ENCODE results near the gene ADGRA3. TPM values are rescaled to one million over a fixed set of nuclear protein-coding genes. Genes with fewer than 3 reads are reported as not detected.

Gene ADGRA3
- total and polyA plus RNA-seq, 7 donors, result 7.4 to 32.1 (median 19.0) TPM

DNA sequence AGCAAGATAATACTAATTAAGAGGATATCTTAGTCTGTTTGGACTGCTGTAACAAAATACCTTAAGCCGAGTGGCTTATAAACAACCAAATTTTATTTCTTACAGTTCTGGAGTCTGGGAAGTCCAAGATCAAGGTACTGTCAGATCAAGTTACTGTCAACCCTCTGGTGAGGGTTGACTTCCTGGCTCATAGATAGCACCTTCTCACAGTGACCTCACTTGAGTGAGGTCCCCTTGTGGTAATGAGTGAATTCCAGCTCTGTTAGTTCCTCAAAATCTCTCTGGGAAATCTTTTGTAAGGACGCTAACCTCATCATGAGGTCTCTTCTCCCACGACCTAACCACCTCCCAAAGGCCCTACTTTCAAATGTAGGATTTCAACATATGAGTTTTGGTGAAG, 36.9 kb upstream of the ADGRA3 start:
- DNase-seq (no peak), ATAC-seq (no peak)
- Histone ChIP-seq H3K36me3 (ENCODE audit: insufficient read depth in 1 of 2, low read depth in 1 of 2) (no peaks in the 10 kb centered on the region), H3K4me3 (no peak overlapping the region), H3K4me1 (no peaks in the 10 kb centered on the region), H3K9me3 (no peaks in the 10 kb centered on the region), H3K27me3 (ENCODE audit: insufficient read depth in 3 of 3, low read length in 2 of 3) (no peaks in the 10 kb centered on the region), H3K27ac (no peak overlapping the region)
- TF ChIP-seq, protein P1, sequence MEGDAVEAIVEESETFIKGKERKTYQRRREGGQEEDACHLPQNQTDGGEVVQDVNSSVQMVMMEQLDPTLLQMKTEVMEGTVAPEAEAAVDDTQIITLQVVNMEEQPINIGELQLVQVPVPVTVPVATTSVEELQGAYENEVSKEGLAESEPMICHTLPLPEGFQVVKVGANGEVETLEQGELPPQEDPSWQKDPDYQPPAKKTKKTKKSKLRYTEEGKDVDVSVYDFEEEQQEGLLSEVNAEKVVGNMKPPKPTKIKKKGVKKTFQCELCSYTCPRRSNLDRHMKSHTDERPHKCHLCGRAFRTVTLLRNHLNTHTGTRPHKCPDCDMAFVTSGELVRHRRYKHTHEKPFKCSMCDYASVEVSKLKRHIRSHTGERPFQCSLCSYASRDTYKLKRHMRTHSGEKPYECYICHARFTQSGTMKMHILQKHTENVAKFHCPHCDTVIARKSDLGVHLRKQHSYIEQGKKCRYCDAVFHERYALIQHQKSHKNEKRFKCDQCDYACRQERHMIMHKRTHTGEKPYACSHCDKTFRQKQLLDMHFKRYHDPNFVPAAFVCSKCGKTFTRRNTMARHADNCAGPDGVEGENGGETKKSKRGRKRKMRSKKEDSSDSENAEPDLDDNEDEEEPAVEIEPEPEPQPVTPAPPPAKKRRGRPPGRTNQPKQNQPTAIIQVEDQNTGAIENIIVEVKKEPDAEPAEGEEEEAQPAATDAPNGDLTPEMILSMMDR (IDR thresholded peaks at IDR 0.05), result no peak
- intact Hi-C loops (cut with DNase I), result no loop called here
- 66 to 78% (median 70%) methylated on average over 3 of the region's 3 CpGs for WGBS, 3 donors

DNA sequence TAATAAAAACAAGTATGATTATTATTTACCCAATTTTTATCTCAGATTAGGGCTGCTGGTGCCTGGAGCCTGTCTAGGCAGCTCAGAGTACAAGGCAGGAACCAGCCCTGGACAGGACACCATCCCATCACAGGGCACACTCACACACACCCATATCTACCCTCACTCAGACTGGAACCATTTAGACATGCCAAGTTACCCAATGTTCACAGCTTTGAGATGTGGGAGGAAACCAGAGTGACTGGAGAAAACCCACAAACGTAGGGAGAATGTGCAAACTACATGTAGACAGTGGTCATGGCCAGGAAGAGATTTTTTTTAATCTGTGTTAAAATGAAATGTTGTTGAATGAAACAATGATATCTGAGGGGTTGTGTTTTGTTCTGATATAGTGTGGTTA, 35.7 kb upstream of the ADGRA3 start:
- no peak for ATAC-seq
- intact Hi-C loops (cut with DNase I), result no loop called here
- no peak overlapping the region for H3K4me3 ChIP-seq
- DNase-seq, result no peak
- no peaks in the 10 kb centered on the region for H3K27me3 ChIP-seq (ENCODE audit: insufficient read depth in 3 of 3, low read length in 2 of 3)
- TF ChIP-seq, protein P1 (IDR thresholded peaks at IDR 0.05), result no peak
- H3K4me1 ChIP-seq, result no peaks in the 10 kb centered on the region
- H3K36me3 ChIP-seq (ENCODE audit: insufficient read depth in 1 of 2, low read depth in 1 of 2), result no peaks in the 10 kb centered on the region
- WGBS, 3 donors, result 68 to 78% (median 72%) methylated on average over 1 of the region's 1 CpG
- no peak overlapping the region for H3K27ac ChIP-seq
- no peaks in the 10 kb centered on the region for H3K9me3 ChIP-seq

DNA sequence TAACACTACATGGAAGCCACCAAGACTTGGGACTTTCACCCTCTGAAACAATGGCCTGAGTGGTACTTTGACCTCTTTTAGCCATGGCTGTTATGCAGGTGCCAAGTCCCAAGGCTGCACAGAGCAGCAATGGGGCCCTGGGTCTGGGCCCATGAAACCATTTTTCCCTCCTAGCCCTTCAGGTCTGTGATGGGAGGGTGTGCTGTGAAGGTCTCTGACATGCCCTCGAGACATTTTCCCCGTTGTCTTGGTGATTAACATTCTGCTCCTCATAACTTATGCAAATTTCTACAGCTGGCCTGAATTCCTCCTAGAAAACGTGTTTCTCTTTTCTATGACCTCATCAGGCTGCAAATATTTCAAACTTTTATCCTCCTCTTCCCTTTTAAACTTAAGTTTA, 30.4 kb upstream of the ADGRA3 start:
- no peaks in the 10 kb centered on the region for H3K27me3 ChIP-seq (ENCODE audit: insufficient read depth in 3 of 3, low read length in 2 of 3)
- H3K4me1 ChIP-seq, result no peaks in the 10 kb centered on the region
- no peak overlapping the region for H3K27ac ChIP-seq
- DNase-seq, result no peak
- no peak for ATAC-seq
- TF ChIP-seq, protein P1 (IDR thresholded peaks at IDR 0.05), result no peak
- WGBS, 3 donors, result 51 to 72% (median 56%) methylated on average over 3 of the region's 3 CpGs
- intact Hi-C loops (cut with DNase I), result no loop called here
- no peaks in the 10 kb centered on the region for H3K9me3 ChIP-seq
- H3K4me3 ChIP-seq, result no peak overlapping the region
- H3K36me3 ChIP-seq (ENCODE audit: insufficient read depth in 1 of 2, low read depth in 1 of 2), result no peaks in the 10 kb centered on the region

DNA sequence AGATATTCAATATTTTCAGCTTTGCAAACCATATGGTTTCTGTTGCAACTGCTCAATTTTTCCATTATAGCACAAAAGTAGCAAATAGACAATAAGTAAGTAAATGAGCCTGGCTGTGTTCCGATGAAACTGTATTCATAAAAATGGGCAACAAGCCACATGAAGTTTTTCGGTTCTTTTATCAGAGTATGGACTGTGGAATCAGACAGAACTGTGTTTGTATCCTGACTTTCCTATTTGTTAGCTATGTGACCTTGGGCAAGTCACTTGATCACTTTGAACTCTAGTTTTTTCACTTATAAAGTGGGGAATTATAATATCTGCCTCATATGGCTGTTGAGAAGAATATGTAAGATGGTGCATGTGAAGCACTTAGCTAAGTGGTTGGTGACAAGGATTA, 23.4 kb upstream of the ADGRA3 start:
- TF ChIP-seq, protein P1 (IDR thresholded peaks at IDR 0.05), result no peak
- Histone ChIP-seq H3K4me1 (no peaks in the 10 kb centered on the region), H3K4me3 (no peak overlapping the region), H3K27ac (no peak overlapping the region), H3K27me3 (ENCODE audit: insufficient read depth in 3 of 3, low read length in 2 of 3) (no peaks in the 10 kb centered on the region), H3K36me3 (ENCODE audit: insufficient read depth in 1 of 2, low read depth in 1 of 2) (no peaks in the 10 kb centered on the region), H3K9me3 (peaks cover 15% of the 10 kb centered on the region)
- no peak for ATAC-seq
- WGBS, 3 donors, result 67 to 74% (median 69%) methylated on average over 2 of the region's 2 CpGs
- intact Hi-C loops (cut with DNase I), result loop anchor here in 1 of 2 donors (10.0 kb wide), 1 partner anchor 146 kb away; no protein-coding TSS in a partner anchor
- no peak for DNase-seq

DNA sequence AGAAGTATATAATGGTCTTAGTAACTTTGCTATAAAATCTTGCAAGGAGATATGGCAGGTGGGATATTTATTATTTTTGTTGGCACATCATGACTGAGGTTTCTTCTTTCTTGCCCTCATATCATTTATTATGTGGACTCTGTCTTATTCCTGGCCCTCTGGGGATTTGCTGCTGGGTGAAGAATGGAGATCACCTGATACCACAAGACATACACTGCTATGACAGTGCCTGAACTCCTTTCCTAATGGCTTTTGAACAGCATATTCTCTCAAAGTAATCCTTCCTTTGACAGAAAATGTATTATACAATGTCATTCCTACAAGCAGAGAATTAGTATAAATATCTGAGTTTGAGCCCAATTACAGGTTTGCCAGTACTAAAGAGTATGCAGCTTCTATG, 22.0 kb upstream of the ADGRA3 start:
- no peaks in the 10 kb centered on the region for H3K4me1 ChIP-seq
- no peak overlapping the region for H3K27ac ChIP-seq
- H3K9me3 ChIP-seq, result peaks cover 24% of the 10 kb centered on the region
- TF ChIP-seq, protein P1 (IDR thresholded peaks at IDR 0.05), result no peak
- DNase-seq (no peak), ATAC-seq (no peak)
- H3K27me3 ChIP-seq (ENCODE audit: insufficient read depth in 3 of 3, low read length in 2 of 3), result no peaks in the 10 kb centered on the region
- intact Hi-C loops (cut with DNase I), result loop anchor here in 1 of 2 donors (10.0 kb wide), 1 partner anchor 147 kb away; no protein-coding TSS in a partner anchor
- no peaks in the 10 kb centered on the region for H3K36me3 ChIP-seq (ENCODE audit: insufficient read depth in 1 of 2, low read depth in 1 of 2)
- H3K4me3 ChIP-seq, result no peak overlapping the region

All from psoas muscle (tissue), 8 donors.